Activated naive CD4-positive, alpha-beta T cell treated with anti-CD3 and anti-CD28 coated beads, Interleukin-2, amount 50 U/mL, for 72 hours (primary cell): ENCODE measurements around the gene NUP42. TPM values are rescaled to one million over a fixed set of nuclear protein-coding genes. Genes with fewer than 3 reads are reported as not detected.

Experiments used
- ATAC-seq, 2 donors: fragments of 150-1000 bp; cut with Tn5 transposase; 2 replicates each; pipeline ENCODE4 v1.10.0; 2021; ENCODE audit warnings: mild to moderate bottlenecking in 2 of 2, moderate library complexity in 2 of 2
- DNase-seq, 2 donors: peaks; one replicate each; pipeline ENCODE4 v3.0.0; 2021 to 2022; ENCODE audit warnings: low spot score in 2 of 2
- H3K27ac Mint-ChIP-seq, 2 donors: one replicate each; pipeline ENCODE4 v1.8.0; 2022; ENCODE audit warnings: mild to moderate bottlenecking in 2 of 2, mixed read lengths in 2 of 2
- H3K36me3 Mint-ChIP-seq, 2 donors: one replicate each; pipeline ENCODE4 v1.8.0; 2022; ENCODE audit warnings: mixed read lengths in 2 of 2
- H3K9me3 Mint-ChIP-seq, 2 donors: one replicate each; pipeline ENCODE4 v1.8.0; 2022; ENCODE audit warnings: mixed read lengths in 2 of 2
- total RNA-seq, 2 donors: library from RNA; stranded (reverse); gene quantifications; one replicate each; pipeline ENCODE4 v1.2.3, GENCODE V29; 2022

The NUP42 gene
- total RNA-seq, 2 donors from 2014 or later = 18.9 to 36.1 TPM

DNA sequence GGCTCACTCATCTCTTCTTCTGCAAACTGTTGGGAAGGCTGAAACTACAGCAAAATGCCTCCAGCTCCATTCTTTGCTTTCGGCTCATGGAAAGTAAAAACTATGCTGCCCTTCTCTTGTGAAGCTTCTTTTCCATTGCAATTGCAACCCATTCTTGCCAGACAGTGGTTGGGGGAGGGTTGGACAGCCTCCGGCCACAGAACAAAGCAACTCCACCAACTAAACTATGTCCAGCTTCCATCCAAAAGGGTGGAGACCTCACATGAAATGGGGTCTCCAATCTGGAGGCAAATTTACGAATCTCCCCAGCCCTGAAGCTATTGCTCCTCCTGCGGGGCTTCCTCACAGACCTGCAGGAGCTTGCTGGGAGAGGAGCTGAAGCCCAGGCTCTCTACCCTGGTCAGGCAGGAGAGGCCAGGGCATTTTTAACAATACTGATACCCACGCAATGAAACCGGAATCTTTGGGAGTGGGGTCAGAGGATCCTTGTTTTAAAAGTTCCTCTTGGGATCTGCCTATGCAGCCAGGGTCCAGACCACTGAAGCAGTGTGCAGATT lies 65.3 kb downstream of the NUP42 start:
- Mint-ChIP-seq H3K36me3 (peaks cover 5 to 19% of the 10 kb centered on the region in 2 donors), H3K9me3 (peaks cover 7% of the 10 kb centered on the region in 2 donors), H3K27ac (no peak overlapping the region)

DNA sequence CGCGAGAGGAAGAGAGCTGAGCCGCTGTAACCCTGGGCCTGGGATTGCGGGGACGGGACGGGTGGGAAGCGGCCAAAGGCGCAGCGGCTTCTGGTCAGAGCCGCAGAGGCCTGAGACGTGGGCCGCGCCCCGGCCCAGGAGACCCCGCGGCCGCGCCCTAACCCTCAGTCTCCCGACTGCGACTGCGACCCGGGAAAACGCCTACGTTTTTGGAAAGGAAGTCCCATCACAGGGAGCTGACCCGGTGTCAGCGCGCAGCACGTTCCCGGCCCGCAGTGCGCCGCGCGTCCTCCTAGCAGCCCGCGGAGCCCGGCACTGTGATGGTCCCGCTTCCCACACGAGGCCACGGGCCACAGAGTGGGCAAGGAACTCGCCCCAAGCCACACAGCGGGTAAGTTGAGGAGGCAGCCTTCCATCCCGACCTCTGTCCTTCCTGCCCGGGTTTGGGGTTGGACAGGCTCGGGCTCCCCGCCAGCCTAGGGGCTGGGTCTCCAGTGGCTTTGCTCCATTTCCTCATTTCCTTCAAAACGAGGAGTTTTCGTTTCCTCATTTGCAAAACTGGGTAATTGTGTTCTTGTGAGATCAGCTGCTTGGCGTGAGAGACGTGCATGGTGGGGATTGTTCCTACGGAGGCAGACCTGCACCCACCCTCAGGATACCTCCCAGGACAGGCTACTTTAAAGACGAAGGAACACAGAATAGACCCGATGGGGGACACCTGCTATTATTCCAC lies 65.9 kb downstream of the NUP42 start:
- Mint-ChIP-seq H3K9me3 (peaks cover 7 to 8% of the 10 kb centered on the region in 2 donors), H3K27ac (no peak overlapping the region), H3K36me3 (peaks cover 5 to 19% of the 10 kb centered on the region in 2 donors)
- ATAC-seq (no peak), DNase-seq (no peak)

More for the DNA sequence above, 65.3 kb downstream of the NUP42 start:
- DNase-seq (no peak), ATAC-seq (no peak)

DNA sequence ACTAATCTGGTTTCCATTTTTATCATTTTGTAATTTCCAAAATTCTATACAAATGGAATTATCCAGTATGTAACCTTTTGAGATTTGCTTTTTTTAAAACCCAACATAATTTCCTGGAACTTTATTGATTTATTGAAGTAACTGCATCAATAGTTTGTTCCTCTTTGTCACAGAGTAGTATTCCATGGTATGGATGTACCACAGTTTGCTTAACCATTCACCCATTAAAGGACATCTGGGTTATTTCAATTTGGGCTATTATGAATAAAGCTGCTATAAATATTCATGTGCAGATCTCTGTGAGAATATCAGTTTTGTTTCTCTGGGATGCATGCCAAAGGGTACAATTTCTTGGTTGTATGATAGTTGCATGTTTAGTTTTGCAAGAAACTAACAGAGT lies 67.6 kb downstream of the NUP42 start:
- peaks cover 7 to 8% of the 10 kb centered on the region in 2 donors for H3K9me3 Mint-ChIP-seq
- no peak for ATAC-seq
- no peak overlapping the region for H3K27ac Mint-ChIP-seq
- peaks cover 5 to 19% of the 10 kb centered on the region in 2 donors for H3K36me3 Mint-ChIP-seq
- no peak for DNase-seq

Other genes with a start within 250 kb of the NUP42 start
- 10 to 100 TPM; 17.6 to 18.3 TPM for gene HYCC1, start 167.9 kb upstream of the NUP42 start, total RNA-seq
- gene KLHL7, start 76.3 kb upstream of the NUP42 start, total RNA-seq = 10 to 100 TPM; 19.7 to 27.6 TPM
- gene GPNMB, start 64.7 kb downstream of the NUP42 start, total RNA-seq = 1 to 10 TPM; 1.8 to 2.4 TPM
- 10 to 100 TPM; 78.5 to 83.4 TPM for gene MALSU1, start 117.3 kb downstream of the NUP42 start, total RNA-seq